MM.1S (cell line): Measurements from ENCODE around the gene DCLK1.

Experiments used
- DNase-seq: peaks from one replicate; pipeline ENCODE4 v3.0.0-alpha.2; 2015
- H2AFZ ChIP-seq: fragments of 300-600 bp; sonication (generic); 2 replicates; pipeline ENCODE4 v1.6.0; 2016; ENCODE audit warnings: antibody characterized with exemption, low read length
- H3F3A ChIP-seq: fragments of 300-600 bp; sonication (generic); 2 replicates; pipeline ENCODE4 v1.6.1; 2016; ENCODE audit warnings: mild to moderate bottlenecking, antibody characterized with exemption, low read length, moderate library complexity, mixed read lengths; ENCODE audit not compliant: insufficient read depth
- H3K27ac ChIP-seq: fragments of 300-600 bp; sonication (generic); 2 replicates; pipeline ENCODE4 v1.5.1; 2016; ENCODE audit warnings: mild to moderate bottlenecking, low read length
- H3K27me3 ChIP-seq: fragments of 300-600 bp; sonication (generic); replicated peaks from 2 replicates; pipeline ENCODE4 v1.6.0; 2016; ENCODE audit warnings: low read length; ENCODE audit not compliant: insufficient read depth
- H3K36me3 ChIP-seq: fragments of 300-600 bp; sonication (generic); replicated peaks from 2 replicates; pipeline ENCODE4 v1.6.1; 2016; ENCODE audit warnings: mild to moderate bottlenecking, low read length, mixed read lengths; ENCODE audit not compliant: insufficient read depth
- H3K4me1 ChIP-seq: fragments of 300-600 bp; sonication (generic); 2 replicates; pipeline ENCODE4 v1.6.1; 2016; ENCODE audit warnings: low read length, mixed read lengths
- H3K4me2 ChIP-seq: fragments of 300-600 bp; sonication (generic); 2 replicates; pipeline ENCODE4 v1.6.0; 2016; ENCODE audit warnings: low read depth, low read length
- H3K4me3 ChIP-seq: fragments of 300-600 bp; sonication (generic); 2 replicates; pipeline ENCODE4 v1.5.1; 2016; ENCODE audit warnings: low read length, mixed read lengths
- H3K79me2 ChIP-seq: fragments of 300-600 bp; sonication (generic); 2 replicates; pipeline ENCODE4 v1.6.1; 2016; ENCODE audit warnings: mixed run types, low read length, mixed read lengths
- H3K9ac ChIP-seq: fragments of 300-600 bp; sonication (generic); 2 replicates; pipeline ENCODE4 v1.6.1; 2016; ENCODE audit warnings: low read length, mixed read lengths
- H3K9me2 ChIP-seq: fragments of 300-600 bp; sonication (generic); replicated peaks from 2 replicates; pipeline ENCODE4 v1.6.1; 2016; ENCODE audit warnings: mild to moderate bottlenecking, low read length, mixed read lengths; ENCODE audit not compliant: insufficient read depth
- H3K9me3 ChIP-seq: fragments of 300-600 bp; sonication (generic); replicated peaks from 2 replicates; pipeline ENCODE4 v1.6.1; 2016; ENCODE audit warnings: mild to moderate bottlenecking, low read length, mixed read lengths; ENCODE audit not compliant: insufficient read depth
- H4K20me1 ChIP-seq: fragments of 300-600 bp; sonication (generic); 2 replicates; pipeline ENCODE4 v1.6.1; 2016; ENCODE audit warnings: mild to moderate bottlenecking, low read length, moderate library complexity, mixed read lengths; ENCODE audit not compliant: insufficient read depth
- CTCF ChIP-seq: fragments of 300-600 bp; sonication (generic); IDR thresholded peaks from 2 replicates; pipeline ENCODE4 v1.5.1; 2016; ENCODE audit warnings: antibody characterized with exemption, low read length, mixed read lengths
- EZH2 ChIP-seq: fragments of 300-600 bp; sonication (generic); optimal IDR thresholded peaks from 2 replicates; pipeline ENCODE3; 2017; ENCODE audit warnings: low read depth, mild to moderate bottlenecking, antibody characterized with exemption, low read length, mixed read lengths
- EZH2phosphoT487 ChIP-seq: fragments of 300-600 bp; sonication (generic); IDR thresholded peaks from 2 replicates; pipeline ENCODE4 v1.6.1; 2018; ENCODE audit warnings: antibody characterized with exemption, low read length

DCLK1 gene

GRCh38 chr13:35722458-35723052, 408.6 kb downstream of the DCLK1 start:
- H3K27ac ChIP-seq, result no peak overlapping the region
- no peaks in the 10 kb centered on the region for H3K9me2 ChIP-seq
- H3K27me3 ChIP-seq, result no peaks in the 10 kb centered on the region
- no peaks in the 10 kb centered on the region for H3K79me2 ChIP-seq
- TF ChIP-seq CTCF (no peak), EZH2 (no peak), EZH2phosphoT487 (no peak)
- no peaks in the 10 kb centered on the region for H3K36me3 ChIP-seq
- no peak overlapping the region for H2AFZ ChIP-seq
- DNase-seq, result no peak
- no peaks in the 10 kb centered on the region for H4K20me1 ChIP-seq
- H3F3A ChIP-seq, result no peaks in the 10 kb centered on the region
- no peak overlapping the region for H3K9ac ChIP-seq
- H3K4me3 ChIP-seq, result no peak overlapping the region
- H3K9me3 ChIP-seq, result no peaks in the 10 kb centered on the region
- no peaks in the 10 kb centered on the region for H3K4me1 ChIP-seq
- H3K4me2 ChIP-seq, result no peak overlapping the region

GRCh38 chr13:35720690-35721554, 410.3 kb downstream of the DCLK1 start:
- H2AFZ ChIP-seq, result no peak overlapping the region
- no peaks in the 10 kb centered on the region for H3K9me3 ChIP-seq
- no peaks in the 10 kb centered on the region for H3K4me1 ChIP-seq
- no peak overlapping the region for H3K27ac ChIP-seq
- TF ChIP-seq EZH2phosphoT487 (no peak), CTCF (peak; percentile 76), EZH2 (no peak)
- no peaks in the 10 kb centered on the region for H3F3A ChIP-seq
- no peaks in the 10 kb centered on the region for H3K9me2 ChIP-seq
- no peak overlapping the region for H3K9ac ChIP-seq
- H4K20me1 ChIP-seq, result no peaks in the 10 kb centered on the region
- no peak overlapping the region for H3K4me3 ChIP-seq
- no peaks in the 10 kb centered on the region for H3K79me2 ChIP-seq
- H3K4me2 ChIP-seq, result no peak overlapping the region
- H3K36me3 ChIP-seq, result no peaks in the 10 kb centered on the region
- DNase-seq, result no peak
- H3K27me3 ChIP-seq, result no peaks in the 10 kb centered on the region

DNA sequence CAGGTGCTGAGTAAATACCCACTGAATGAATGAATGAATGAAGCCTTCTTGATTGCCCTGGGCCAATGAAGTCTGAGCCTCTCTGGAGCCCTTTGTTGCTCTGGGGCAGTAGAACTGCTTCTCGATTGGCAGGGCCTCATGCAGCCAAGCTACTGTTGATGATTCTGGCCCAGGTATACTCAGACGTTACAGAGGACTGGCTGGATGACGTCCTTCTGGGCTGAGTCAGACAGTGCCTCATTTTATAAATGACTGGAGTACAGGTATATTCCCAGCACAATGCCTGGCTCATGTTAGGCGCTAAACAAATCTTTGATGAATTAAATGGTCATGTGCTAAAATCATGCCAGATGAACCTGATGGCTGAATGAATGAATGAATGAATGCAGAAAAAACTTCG, 410.9 kb downstream of the DCLK1 start:
- Histone ChIP-seq H3K4me2 (no peak overlapping the region), H3K79me2 (no peaks in the 10 kb centered on the region), H3K9me3 (no peaks in the 10 kb centered on the region), H3K4me3 (no peak overlapping the region), H2AFZ (no peak overlapping the region), H3K27ac (no peak overlapping the region), H3K27me3 (no peaks in the 10 kb centered on the region), H3K4me1 (no peaks in the 10 kb centered on the region), H3K36me3 (no peaks in the 10 kb centered on the region), H3K9me2 (no peaks in the 10 kb centered on the region), H4K20me1 (no peaks in the 10 kb centered on the region), H3K9ac (no peak overlapping the region), H3F3A (no peaks in the 10 kb centered on the region)
- DNase-seq, result no peak
- TF ChIP-seq EZH2phosphoT487 (no peak), EZH2 (no peak), CTCF (no peak)
